Stomach smooth muscle (tissue), 2 donors: ENCODE results near the gene C12orf42.

Experiments used
- H3K27ac ChIP-seq: one replicate; pipeline ENCODE4 v1.7.0; 2013; ENCODE audit warnings: mild to moderate bottlenecking, low read length, inconsistent platforms
- H3K27me3 ChIP-seq, 2 donors: one replicate each; pipeline ENCODE4 v1.7.0; 2013; ENCODE audit warnings: low read length in 2 of 2; ENCODE audit not compliant: insufficient read depth in 2 of 2, control insufficient read depth in 1 of 2
- H3K36me3 ChIP-seq, 2 donors: one replicate each; pipeline ENCODE4 v1.7.0; 2013; ENCODE audit warnings: low read length in 2 of 2; ENCODE audit not compliant: control insufficient read depth in 2 of 2, insufficient read depth in 2 of 2
- H3K4me1 ChIP-seq: one replicate; pipeline ENCODE4 v1.7.0; 2013; ENCODE audit warnings: low read length; ENCODE audit not compliant: control insufficient read depth, insufficient read depth
- H3K4me3 ChIP-seq, 2 donors: one replicate each; pipeline ENCODE4 v1.7.0; 2013; ENCODE audit warnings: low read length in 2 of 2
- H3K9ac ChIP-seq, 2 donors: one replicate each; pipeline ENCODE4 v1.7.0; 2013; ENCODE audit warnings: low read length in 2 of 2, mild to moderate bottlenecking in 1 of 2
- H3K9me3 ChIP-seq, 2 donors: one replicate each; pipeline ENCODE4 v1.7.0; 2013; ENCODE audit warnings: low read length in 2 of 2; ENCODE audit not compliant: control insufficient read depth in 2 of 2
- donor health status: healthy.
- donor health status: Pancreatic carcinoma.

The C12orf42 gene

DNA sequence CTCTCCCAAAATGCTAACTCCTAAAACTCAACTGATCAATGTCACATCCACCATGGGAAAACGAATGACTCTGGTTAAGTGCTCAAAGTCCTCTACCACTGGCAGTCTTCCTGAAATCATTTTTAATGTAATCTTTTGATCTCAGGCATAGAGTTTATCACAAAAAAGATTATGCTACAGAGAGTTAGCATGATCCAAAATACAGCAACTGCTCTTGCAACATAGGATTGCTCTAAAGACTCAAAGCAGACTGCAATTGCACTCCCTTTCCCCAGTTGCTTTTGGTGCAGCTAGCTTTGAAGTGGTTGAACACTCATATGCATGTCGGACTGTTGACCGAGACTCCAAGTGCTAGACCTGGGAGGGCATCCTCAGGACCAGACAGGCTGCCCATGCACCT is 109.3 kb downstream of the C12orf42 start:
- no peak overlapping the region for H3K27ac ChIP-seq
- no peak overlapping the region for H3K9ac ChIP-seq
- H3K9me3 ChIP-seq = no peaks in the 10 kb centered on the region
- H3K4me3 ChIP-seq = no peak overlapping the region
- no peaks in the 10 kb centered on the region for H3K27me3 ChIP-seq
- H3K4me1 ChIP-seq = no peaks in the 10 kb centered on the region
- H3K36me3 ChIP-seq = no peaks in the 10 kb centered on the region

DNA sequence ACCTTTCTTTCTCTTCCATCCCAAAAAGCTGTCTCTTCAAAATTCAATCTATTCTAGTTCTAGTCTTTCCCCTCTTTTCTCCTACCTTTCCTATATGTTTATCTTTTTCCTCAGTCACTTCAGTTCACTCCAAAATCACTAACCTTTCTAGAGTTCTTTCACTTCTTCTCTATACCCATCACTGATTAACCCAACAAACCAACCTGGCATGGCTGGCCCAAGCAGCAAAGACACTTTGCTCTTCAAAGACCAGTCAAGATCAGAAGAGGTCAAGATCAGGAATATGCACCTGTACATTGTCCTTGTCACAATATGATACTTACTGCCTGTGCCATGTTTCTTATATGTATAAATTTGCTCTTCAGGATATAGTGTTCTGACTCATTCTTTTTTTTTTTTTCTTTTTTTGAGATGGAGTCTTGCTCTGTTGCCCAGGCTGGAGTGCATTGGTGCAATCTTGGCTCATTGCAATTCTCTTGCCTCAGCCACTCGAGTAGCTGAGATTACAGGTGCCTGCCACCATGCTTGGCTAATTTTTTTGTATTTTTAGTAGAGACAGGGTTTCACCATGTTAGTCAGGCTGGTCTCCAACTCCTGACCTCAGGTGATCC is 112.9 kb downstream of the C12orf42 start:
- Histone ChIP-seq H3K27me3 (no peaks in the 10 kb centered on the region), H3K9me3 (no peaks in the 10 kb centered on the region), H3K9ac (no peak overlapping the region), H3K4me3 (no peak overlapping the region), H3K36me3 (no peaks in the 10 kb centered on the region), H3K27ac (no peak overlapping the region), H3K4me1 (no peaks in the 10 kb centered on the region)

DNA sequence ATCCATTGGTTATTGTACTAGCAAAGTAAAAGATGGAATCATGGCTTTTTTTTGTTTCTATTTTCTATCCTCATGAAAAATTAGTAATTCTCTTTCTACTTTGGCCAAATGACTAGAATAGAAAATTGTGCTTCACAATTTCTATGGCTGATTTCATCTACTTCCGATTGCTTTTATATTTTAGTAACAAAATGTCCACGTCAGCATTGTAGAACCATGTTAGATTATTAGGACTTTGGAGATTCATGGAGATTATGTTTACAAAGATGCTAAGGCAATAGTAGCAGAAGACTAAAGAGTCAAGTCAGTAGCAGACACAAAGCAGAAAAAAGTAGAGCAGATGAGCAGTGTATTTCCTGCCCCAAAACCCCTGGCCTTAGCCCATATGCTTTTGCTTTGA is 113.6 kb downstream of the C12orf42 start:
- Histone ChIP-seq H3K9ac (no peak overlapping the region), H3K4me3 (no peak overlapping the region), H3K36me3 (no peaks in the 10 kb centered on the region), H3K9me3 (no peaks in the 10 kb centered on the region), H3K27me3 (no peaks in the 10 kb centered on the region), H3K27ac (no peak overlapping the region), H3K4me1 (no peaks in the 10 kb centered on the region)

DNA sequence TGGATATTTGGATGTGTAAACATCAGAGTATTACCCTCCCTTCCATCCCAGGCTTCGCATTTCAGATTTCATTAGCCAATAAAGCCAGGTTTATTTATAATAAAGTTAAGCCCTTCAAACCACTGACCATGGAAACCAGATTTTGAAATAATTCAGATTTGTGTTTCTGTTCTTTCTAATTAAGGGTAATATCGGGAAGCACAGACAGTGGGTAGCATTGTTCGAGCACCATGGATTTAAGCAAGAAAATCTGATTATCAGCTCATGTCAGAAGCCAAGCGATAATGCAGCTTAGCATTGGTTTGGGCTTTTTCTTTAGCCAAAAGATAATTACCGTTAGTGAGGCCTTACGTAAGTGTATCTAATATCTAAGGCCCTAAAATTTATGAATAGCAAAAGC is 116.1 kb downstream of the C12orf42 start:
- Histone ChIP-seq H3K4me3 (no peak overlapping the region), H3K9me3 (no peaks in the 10 kb centered on the region), H3K9ac (no peak overlapping the region), H3K4me1 (no peaks in the 10 kb centered on the region), H3K27ac (no peak overlapping the region), H3K27me3 (no peaks in the 10 kb centered on the region), H3K36me3 (no peaks in the 10 kb centered on the region)

DNA sequence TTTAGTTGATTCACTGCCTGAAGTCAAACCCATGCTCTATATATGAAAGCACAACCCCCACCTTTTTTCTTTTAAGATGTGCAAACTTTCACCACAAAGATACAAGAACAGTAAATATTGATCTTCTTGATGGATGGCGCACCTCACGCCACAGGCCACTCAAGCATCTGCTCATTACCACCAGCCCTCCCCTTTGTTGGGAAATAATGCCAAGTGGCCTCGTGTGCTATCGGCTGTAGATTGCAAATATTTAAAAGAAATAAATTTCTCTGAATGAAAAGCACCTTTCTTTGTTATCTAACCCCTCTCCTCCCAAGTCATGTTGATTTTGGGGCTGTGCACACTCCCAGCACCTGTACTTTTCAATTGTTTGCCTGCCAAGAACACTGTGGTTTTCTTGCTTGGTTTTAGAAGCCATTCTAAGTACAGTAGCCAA is 122.7 kb downstream of the C12orf42 start:
- H3K4me3 ChIP-seq = no peak overlapping the region
- H3K9me3 ChIP-seq = peaks cover 0 to 2% of the 10 kb centered on the region in 2 donors
- no peak overlapping the region for H3K27ac ChIP-seq
- H3K4me1 ChIP-seq = no peaks in the 10 kb centered on the region
- H3K36me3 ChIP-seq = no peaks in the 10 kb centered on the region
- H3K27me3 ChIP-seq = no peaks in the 10 kb centered on the region
- H3K9ac ChIP-seq = no peak overlapping the region

DNA sequence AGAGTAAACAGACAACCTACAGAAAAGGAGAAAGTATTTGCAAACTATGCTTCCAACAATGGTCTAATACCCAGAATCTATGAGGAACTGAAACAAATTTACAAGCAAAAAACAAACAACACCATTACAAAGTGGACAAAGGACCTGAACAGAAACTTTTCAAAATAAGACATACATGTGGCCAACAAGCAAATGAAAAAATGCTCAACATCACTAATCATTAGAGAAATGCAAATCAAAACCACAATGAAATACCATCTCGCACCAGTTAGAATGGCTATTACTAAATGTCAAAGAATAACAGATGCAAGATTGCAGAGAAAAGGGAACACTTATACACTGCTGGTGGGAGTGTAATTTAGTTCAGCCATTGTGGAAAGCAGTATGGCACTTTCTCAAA is 125.8 kb downstream of the C12orf42 start:
- H3K36me3 ChIP-seq = no peaks in the 10 kb centered on the region
- no peaks in the 10 kb centered on the region for H3K27me3 ChIP-seq
- no peak overlapping the region for H3K4me3 ChIP-seq
- H3K27ac ChIP-seq = no peak overlapping the region
- no peak overlapping the region for H3K9ac ChIP-seq
- peaks cover 0 to 2% of the 10 kb centered on the region in 2 donors for H3K9me3 ChIP-seq
- no peaks in the 10 kb centered on the region for H3K4me1 ChIP-seq

DNA sequence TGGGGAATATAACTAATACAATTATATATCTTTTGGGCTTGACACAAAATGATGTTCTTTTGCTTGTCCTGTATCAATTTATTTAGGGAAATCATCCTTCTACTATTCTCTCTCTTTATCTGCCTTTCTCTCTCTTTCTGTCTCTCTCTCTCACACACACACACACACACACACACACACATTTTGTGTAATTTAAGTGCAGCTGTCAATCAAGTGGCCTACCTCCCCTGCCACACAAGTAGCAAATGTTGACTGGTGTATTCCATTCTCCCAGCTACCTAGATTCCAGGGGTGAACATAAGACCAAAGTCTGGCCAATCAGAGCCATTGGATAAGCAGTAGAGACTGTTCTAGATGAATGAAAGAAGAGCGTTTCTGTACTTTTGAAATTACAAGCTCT is 127.6 kb downstream of the C12orf42 start:
- no peaks in the 10 kb centered on the region for H3K36me3 ChIP-seq
- no peak overlapping the region for H3K4me3 ChIP-seq
- no peak overlapping the region for H3K9ac ChIP-seq
- H3K27ac ChIP-seq = no peak overlapping the region
- no peaks in the 10 kb centered on the region for H3K4me1 ChIP-seq
- H3K27me3 ChIP-seq = no peaks in the 10 kb centered on the region
- H3K9me3 ChIP-seq = peaks cover 0 to 2% of the 10 kb centered on the region in 2 donors

DNA sequence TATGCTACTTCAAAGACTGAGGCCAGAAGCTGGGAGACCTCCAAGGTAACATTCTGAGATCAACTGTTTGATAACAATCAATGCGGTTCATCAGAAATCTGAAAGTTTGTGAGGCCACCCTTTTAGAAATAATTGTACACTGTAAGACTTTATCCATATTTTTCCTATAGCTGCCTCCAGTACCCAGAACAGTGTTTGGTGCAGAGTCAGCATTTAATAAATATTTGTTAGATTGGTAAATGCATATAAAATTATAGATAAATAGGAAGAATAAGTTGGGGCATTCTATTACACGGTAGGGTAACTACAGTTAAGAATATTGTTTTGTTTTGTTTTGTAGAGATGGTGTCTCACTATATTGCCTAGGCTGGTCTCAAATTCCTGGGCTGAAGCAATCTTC is 141.4 kb downstream of the C12orf42 start:
- Histone ChIP-seq H3K27ac (no peak overlapping the region), H3K9me3 (no peaks in the 10 kb centered on the region), H3K36me3 (no peaks in the 10 kb centered on the region), H3K9ac (no peak overlapping the region), H3K4me3 (no peak overlapping the region), H3K4me1 (no peaks in the 10 kb centered on the region), H3K27me3 (no peaks in the 10 kb centered on the region)

DNA sequence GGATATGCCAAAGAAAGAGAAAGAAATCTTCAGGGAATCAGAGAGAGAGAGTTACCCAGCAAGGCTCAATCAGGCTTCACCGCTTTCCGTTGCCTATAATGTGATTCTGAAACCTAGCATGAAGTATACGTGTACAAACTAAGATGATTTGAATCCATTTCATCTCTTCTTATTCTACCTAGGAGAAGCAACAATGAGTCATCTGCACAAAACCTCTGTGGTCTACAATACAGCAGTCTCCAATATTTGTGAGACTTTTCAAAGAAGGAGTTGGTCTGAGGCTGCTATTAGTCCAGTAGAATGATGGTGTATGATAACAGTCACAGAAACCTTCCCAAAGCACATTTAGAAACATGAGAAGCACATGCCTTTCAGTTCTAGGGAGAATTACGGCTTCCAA is 141.9 kb downstream of the C12orf42 start:
- H3K9me3 ChIP-seq = no peaks in the 10 kb centered on the region
- no peaks in the 10 kb centered on the region for H3K27me3 ChIP-seq
- H3K36me3 ChIP-seq = no peaks in the 10 kb centered on the region
- no peak overlapping the region for H3K4me3 ChIP-seq
- no peak overlapping the region for H3K9ac ChIP-seq
- H3K27ac ChIP-seq = no peak overlapping the region
- H3K4me1 ChIP-seq = no peaks in the 10 kb centered on the region

DNA sequence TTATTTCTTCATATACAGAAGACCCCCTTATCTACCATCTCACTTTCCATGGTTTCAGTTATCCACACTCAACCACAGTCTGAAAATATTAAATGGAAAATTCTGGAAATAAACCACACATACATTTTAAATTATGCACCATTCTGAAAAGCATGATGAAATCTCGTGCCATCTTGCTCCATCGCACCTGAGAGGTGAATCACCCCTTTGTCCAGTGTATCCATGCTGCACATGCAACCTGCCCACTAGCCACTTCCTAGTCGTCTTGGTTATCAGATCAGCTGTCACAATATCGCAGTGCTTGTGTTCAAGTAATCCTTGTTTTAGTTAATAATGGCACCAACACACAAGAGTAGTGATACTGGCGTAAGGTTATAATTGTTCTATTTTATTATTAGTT is 145.7 kb downstream of the C12orf42 start:
- Histone ChIP-seq H3K4me1 (no peaks in the 10 kb centered on the region), H3K9ac (no peak overlapping the region), H3K27me3 (no peaks in the 10 kb centered on the region), H3K27ac (no peak overlapping the region), H3K4me3 (no peak overlapping the region), H3K9me3 (no peaks in the 10 kb centered on the region), H3K36me3 (no peaks in the 10 kb centered on the region)

DNA sequence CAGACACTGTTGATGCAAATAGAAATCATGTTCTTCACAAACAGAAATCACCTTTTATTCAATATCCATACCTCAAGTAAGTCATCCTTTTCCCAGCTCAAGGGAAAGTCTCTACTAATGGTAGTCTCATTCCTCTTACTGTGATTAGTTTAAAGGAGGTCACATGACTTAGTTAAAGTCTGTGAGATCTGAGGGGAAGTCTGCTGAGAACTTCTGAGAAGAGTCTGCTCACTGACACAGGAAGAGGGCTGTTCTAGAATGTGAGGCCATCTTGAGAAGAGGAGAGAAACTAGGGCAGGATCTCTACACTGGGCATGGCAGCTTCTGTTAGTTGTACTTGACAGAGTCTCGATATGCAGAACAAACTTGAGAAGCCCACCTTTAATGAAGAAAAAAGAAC is 146.8 kb downstream of the C12orf42 start:
- H3K27me3 ChIP-seq = no peaks in the 10 kb centered on the region
- no peak overlapping the region for H3K27ac ChIP-seq
- H3K4me1 ChIP-seq = no peaks in the 10 kb centered on the region
- no peak overlapping the region for H3K4me3 ChIP-seq
- no peaks in the 10 kb centered on the region for H3K9me3 ChIP-seq
- no peaks in the 10 kb centered on the region for H3K36me3 ChIP-seq
- no peak overlapping the region for H3K9ac ChIP-seq
